PFSK-1 (cell line): ENCODE measurements around the gene ACOT7.

Experiments
- POLR2AphosphoS5 ChIP-seq: IDR thresholded peaks from 2 replicates; pipeline ENCODE4 v1.6.1; 2012; ENCODE audit warnings: low read depth, mild to moderate bottlenecking, control low read depth, low read length, moderate library complexity
- REST ChIP-seq, 2 experiments: IDR thresholded peaks; 2 replicates each; pipeline versions ENCODE4 v1.6.1 to v1.8.0; 2011 to 2012; ENCODE audit warnings: low read depth in 2 of 2, low read length in 2 of 2, control low read depth in 1 of 2, inconsistent platforms in 1 of 2, mild to moderate bottlenecking in 1 of 2, moderate library complexity in 1 of 2; ENCODE audit not compliant: insufficient read depth in 1 of 2
- SIN3A ChIP-seq: IDR thresholded peaks from 2 replicates; pipeline ENCODE4 v1.6.1; 2012; ENCODE audit warnings: mild to moderate bottlenecking, low read length, moderate library complexity, borderline replicate concordance; ENCODE audit not compliant: insufficient read depth
- TAF1 ChIP-seq: IDR thresholded peaks from 2 replicates; pipeline ENCODE4 v1.6.1; 2012; ENCODE audit warnings: low read length, control low read depth, borderline replicate concordance; ENCODE audit not compliant: insufficient read depth

- TF ChIP-seq POLR2AphosphoS5 (no peak), REST (IDR thresholded peaks at IDR 0.05; ENCODE audit: insufficient read depth in 1 of 2, low read depth in 2 of 2, low read length in 2 of 2) (no peak), SIN3A (no peak), TAF1 (no peak)
Measured at GRCh38 chr1:6399294-6399693, 5.7 kb upstream of the ACOT7 start.
